Glutamatergic neuron (in vitro differentiated cells): ENCODE results near the gene LRRC71. TPM values are rescaled to one million over a fixed set of nuclear protein-coding genes. Genes with fewer than 3 reads are reported as not detected.
A peak's percentile ranks its signal among the peaks of the same experiment; 100 is the strongest.

Source experiments
- DNase-seq: peaks from one replicate; pipeline ENCODE4 v3.0.0; 2022
- H3K27ac Mint-ChIP-seq: one replicate; pipeline ENCODE4 v1.8.0; 2020; ENCODE audit warnings: mild to moderate bottlenecking, mixed read lengths, inconsistent platforms; ENCODE audit not compliant: unreplicated experiment
- H3K27me3 Mint-ChIP-seq: one replicate; pipeline ENCODE4 v1.8.0; 2020; ENCODE audit warnings: mild to moderate bottlenecking, moderate library complexity, mixed read lengths, inconsistent platforms; ENCODE audit not compliant: unreplicated experiment
- H3K36me3 Mint-ChIP-seq: one replicate; pipeline ENCODE4 v1.8.0; 2020; ENCODE audit warnings: mild to moderate bottlenecking, mixed read lengths, inconsistent platforms; ENCODE audit not compliant: unreplicated experiment
- H3K4me1 Mint-ChIP-seq: one replicate; pipeline ENCODE4 v1.8.0; 2020; ENCODE audit warnings: mild to moderate bottlenecking, low read depth, mixed read lengths, inconsistent platforms; ENCODE audit not compliant: unreplicated experiment
- H3K4me3 Mint-ChIP-seq: one replicate; pipeline ENCODE4 v1.8.0; 2020; ENCODE audit warnings: mild to moderate bottlenecking, mixed read lengths, inconsistent platforms; ENCODE audit not compliant: unreplicated experiment
- H3K9me3 Mint-ChIP-seq: one replicate; pipeline ENCODE4 v1.8.0; 2020; ENCODE audit warnings: mild to moderate bottlenecking, moderate library complexity, mixed read lengths, inconsistent platforms; ENCODE audit not compliant: unreplicated experiment
- CTCF ChIP-seq: fragments of 200-600 bp; sonication (generic); IDR thresholded peaks from one replicate; pipeline ENCODE4 v1.5.0; 2021; ENCODE audit not compliant: partially characterized antibody, unreplicated experiment
- total RNA-seq: library from RNA; stranded (reverse); fragmentation: NEBNext Ultra II Directional; extraction: Animal tissue kit (Norgen Biotek cat#: 25700); gene quantifications from one replicate; pipeline ENCODE4 v1.2.1, GENCODE V29; 2021; ENCODE audit not compliant: unreplicated experiment

LRRC71 gene
- total RNA-seq, 1 donor from 2014 or later = not detected

DNA sequence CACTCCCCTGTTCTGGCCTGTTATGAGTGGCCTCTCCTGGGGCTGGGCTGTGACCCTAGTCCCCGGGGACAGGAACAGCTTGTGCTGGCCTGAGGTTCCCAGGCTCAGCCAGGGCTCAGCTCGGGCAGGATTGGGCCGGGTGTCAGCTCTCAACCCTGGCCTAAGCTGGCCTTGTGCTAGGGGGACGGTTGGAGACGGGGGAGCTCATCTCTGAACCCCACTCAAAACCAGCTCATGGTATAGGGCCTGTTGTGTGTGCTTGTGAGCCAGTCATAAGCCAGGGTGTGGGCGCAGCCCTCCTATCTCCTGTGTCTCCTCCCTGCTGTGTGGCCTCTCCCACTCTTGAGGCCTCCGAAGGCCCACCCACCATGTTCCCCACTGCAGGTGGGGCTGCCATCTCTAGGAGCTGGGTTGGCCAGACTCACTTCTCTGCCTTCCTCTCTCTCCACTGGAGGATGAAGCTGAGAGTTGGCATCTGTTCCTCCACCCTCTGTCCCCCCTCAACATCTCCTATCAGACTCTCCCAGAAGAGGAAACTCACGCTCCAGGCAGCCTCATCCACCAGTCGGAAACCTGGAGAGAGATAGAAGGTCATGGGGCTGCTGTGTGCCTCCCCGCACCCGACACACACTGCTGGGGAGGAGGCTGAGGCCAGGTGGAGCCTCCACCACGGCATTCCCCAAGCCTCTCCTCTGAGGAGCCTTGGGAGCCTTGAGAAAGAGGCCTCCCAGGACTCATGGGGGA, 25.5 kb upstream of the LRRC71 start:
- peak; percentile 29 for DNase-seq
- H3K27me3 Mint-ChIP-seq = peaks cover 33% of the 10 kb centered on the region
- peaks cover 4% of the 10 kb centered on the region for H3K9me3 Mint-ChIP-seq
- no peaks in the 10 kb centered on the region for H3K36me3 Mint-ChIP-seq
- no peak for TF ChIP-seq CTCF
- peaks cover 8% of the 10 kb centered on the region for H3K4me1 Mint-ChIP-seq
- H3K4me3 Mint-ChIP-seq = no peak overlapping the region
- H3K27ac Mint-ChIP-seq = no peak overlapping the region

GRCh38 chr1:156895455-156895812, 25.0 kb upstream of the LRRC71 start:
- Mint-ChIP-seq H3K9me3 (peaks cover 2% of the 10 kb centered on the region), H3K4me3 (peak overlapping the region; percentile 24), H3K4me1 (peaks cover 6% of the 10 kb centered on the region), H3K27ac (no peak overlapping the region), H3K27me3 (peaks cover 29% of the 10 kb centered on the region), H3K36me3 (no peaks in the 10 kb centered on the region)
- TF ChIP-seq CTCF = no peak
- no peak for DNase-seq

DNA sequence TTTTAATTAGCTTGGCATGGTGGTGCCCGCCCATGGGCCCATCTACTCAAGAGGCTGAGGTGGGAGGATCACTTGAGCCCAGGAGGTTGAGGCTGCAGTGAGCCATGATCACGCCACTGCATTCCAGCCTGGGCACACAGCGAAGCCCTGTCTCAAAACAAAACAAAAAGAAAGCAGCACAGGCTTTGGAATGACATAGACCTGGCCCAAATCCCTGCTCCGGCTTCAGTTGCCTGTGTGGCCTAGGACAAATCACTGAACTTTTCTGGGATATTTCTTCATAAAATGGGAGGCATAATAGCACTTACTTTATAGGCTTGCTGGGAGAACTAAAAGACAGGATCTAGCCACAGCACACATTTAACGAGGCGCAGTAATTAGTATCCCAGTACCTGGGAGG, 24.5 kb upstream of the LRRC71 start:
- Mint-ChIP-seq H3K4me3 (no peak overlapping the region), H3K9me3 (peaks cover 2% of the 10 kb centered on the region), H3K36me3 (no peaks in the 10 kb centered on the region), H3K27ac (no peak overlapping the region), H3K4me1 (peaks cover 6% of the 10 kb centered on the region), H3K27me3 (peaks cover 28% of the 10 kb centered on the region)
- no peak for DNase-seq
- no peak for TF ChIP-seq CTCF

DNA sequence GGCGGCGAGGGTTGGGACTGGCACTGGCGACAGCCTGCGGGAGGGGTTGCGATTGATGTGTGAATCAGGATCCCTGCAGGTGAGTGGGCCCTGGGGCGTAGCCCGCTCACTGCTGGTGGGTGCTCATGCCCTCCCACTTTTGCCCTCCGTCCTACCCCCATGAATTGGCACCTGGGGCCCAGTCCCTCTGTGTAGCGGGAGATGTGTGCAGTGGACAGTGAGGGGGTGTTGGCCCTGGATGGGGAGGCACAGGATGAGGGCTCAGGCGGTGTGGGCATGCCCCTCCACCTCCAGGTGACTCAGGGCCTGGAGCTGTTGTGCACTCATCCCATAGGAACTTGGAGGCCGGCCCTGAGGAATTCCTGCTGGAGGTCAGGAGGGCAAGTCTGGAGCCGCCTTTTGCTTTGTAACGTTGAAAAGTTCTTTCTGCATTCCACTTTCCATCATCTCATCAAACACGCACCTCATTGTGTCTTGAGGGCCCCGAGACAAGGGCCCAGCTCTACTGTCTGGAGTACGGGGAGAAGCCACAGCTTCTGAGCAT, 23.9 kb upstream of the LRRC71 start:
- H3K36me3 Mint-ChIP-seq = no peaks in the 10 kb centered on the region
- no peak overlapping the region for H3K27ac Mint-ChIP-seq
- no peak overlapping the region for H3K4me3 Mint-ChIP-seq
- peak; percentile 12 for DNase-seq
- H3K9me3 Mint-ChIP-seq = peaks cover 2% of the 10 kb centered on the region
- TF ChIP-seq CTCF = no peak
- peaks cover 27% of the 10 kb centered on the region for H3K27me3 Mint-ChIP-seq
- H3K4me1 Mint-ChIP-seq = peaks cover 6% of the 10 kb centered on the region

- no peak overlapping the region for H3K4me3 Mint-ChIP-seq
- H3K9me3 Mint-ChIP-seq = peaks cover 3% of the 10 kb centered on the region
- H3K4me1 Mint-ChIP-seq = peaks cover 6% of the 10 kb centered on the region
- H3K27me3 Mint-ChIP-seq = peaks cover 21% of the 10 kb centered on the region
- no peak for DNase-seq
- no peaks in the 10 kb centered on the region for H3K36me3 Mint-ChIP-seq
- H3K27ac Mint-ChIP-seq = no peak overlapping the region
- TF ChIP-seq CTCF = no peak
These were observed 23.2 kb upstream of the LRRC71 start for GRCh38 chr1:156897078-156897825.
